Ovary (tissue), 9 donors: ENCODE results near the gene MAL. TPM values are rescaled to one million over a fixed set of nuclear protein-coding genes. Genes with fewer than 3 reads are reported as not detected.

Source experiments
- DNase-seq, 5 donors: peaks; one replicate each; pipeline ENCODE4 v3.0.0-alpha.2; 2019 to 2020
- H3K27ac ChIP-seq, 2 donors: fragments of 200-600 bp; one replicate each; pipeline versions ENCODE4 v1.5.1 to v1.8.0; 2019 to 2022
- H3K27me3 ChIP-seq: fragments of 200-600 bp; one replicate; pipeline ENCODE4 v1.8.0; 2022
- H3K36me3 ChIP-seq: fragments of 200-600 bp; sonication (generic); one replicate; pipeline ENCODE4 v1.5.1; 2019
- H3K4me1 ChIP-seq: one replicate; pipeline ENCODE4 v1.8.1; 2013; ENCODE audit warnings: mild to moderate bottlenecking, moderate library complexity; ENCODE audit not compliant: insufficient read depth
- H3K4me3 ChIP-seq: fragments of 200-600 bp; sonication (generic); one replicate; pipeline ENCODE4 v1.5.1; 2017
- H3K9me3 ChIP-seq, 2 donors: fragments of 200-600 bp in 1 of 2; sonication (generic) in 1 of 2; one replicate each; pipeline versions ENCODE4 v1.5.1 to v1.8.1; 2013 to 2019; ENCODE audit warnings: mild to moderate bottlenecking in 1 of 2, moderate library complexity in 1 of 2
- CTCF ChIP-seq, 3 donors: fragments of 450-650 bp in 2 of 3; fragments of 200-600 bp in 1 of 3; IDR thresholded peaks; one replicate each; pipeline versions ENCODE4 v1.5.1 to v1.8.0; 2016 to 2022; ENCODE audit warnings: antibody characterized with exemption in 3 of 3, mild to moderate bottlenecking in 1 of 3
- EP300 ChIP-seq: sonication (generic); formaldehyde crosslinking; IDR thresholded peaks from one replicate; pipeline ENCODE4 v1.6.1; 2017; ENCODE audit warnings: antibody characterized with exemption
- POLR2A ChIP-seq: fragments of 450-650 bp; IDR thresholded peaks from one replicate; pipeline ENCODE4 v1.6.1; 2017; ENCODE audit warnings: antibody characterized with exemption, mild to moderate bottlenecking, moderate library complexity
- WGBS, 3 donors: extraction: QIAGEN DNeasy Blood & Tissue Kit in 1 of 3; methylation state at CpG; one replicate each; pipeline versions ENCODE4 v1.1.5 to v1.1.7; 2013 to 2017; 5-methylcytosine and 5-hydroxymethylcytosine counted together
- intact Hi-C, 4 donors: fragments of 100-400 bp; cut with DNase I; formaldehyde crosslinking; loops; one replicate each; pipeline versions ENCODE4 v1.11.0 to v1.15.1; 2022 to 2023
- polyA plus RNA-seq, 2 donors: library from polyadenylated mRNA; stranded (reverse); fragments of 200-250 nt in 1 of 2; fragments of 350-450 nt in 1 of 2; fragmentation: Illumina TruSeq in 1 of 2; extraction: RNeasy Lipid Tissue Mini Kit (QIAGEN cat#74804) in 1 of 2; gene quantifications; one replicate each; pipeline ENCODE4 v1.2.3, GENCODE V29; 2013 to 2014
- total RNA-seq, 7 donors: library from RNA; depleted of rRNA in 2 of 7; stranded (reverse); fragments of >200 nt in 2 of 7; fragmentation: NEBNext Ultra II Directional in 3 of 7; extraction: Animal tissue kit (Norgen Biotek cat#: 25700) in 3 of 7; gene quantifications; one replicate each; pipeline versions ENCODE4 v1.1.0 to v1.2.4, GENCODE V29; 2016 to 2023
- donor health status: DM: no; HTN: no; CAD: no; lungs with moderate emphysema.
- donor health status: DM: no; HTN: no; CAD: no.
- donor health status: Bipolar disorder and iron deficiency.
- donor health status: DM: yes; HTN: yes; CAD: no.
- donor health status: DM: no; HTN: no; CAD: no.
- donor health status: DM: yes; HTN: yes; CAD: no.

Gene MAL
- total and polyA plus RNA-seq, 9 donors = 0.45 to 4.7 (median 1.6) TPM; not detected in 2

GRCh38 chr2:95057535-95058370, 32.2 kb downstream of the MAL start:
- Histone ChIP-seq H3K27ac (no peak overlapping the region), H3K27me3 (no peaks in the 10 kb centered on the region), H3K9me3 (no peaks in the 10 kb centered on the region), H3K4me3 (no peak overlapping the region), H3K36me3 (no peaks in the 10 kb centered on the region), H3K4me1 (no peaks in the 10 kb centered on the region)
- no peak for DNase-seq
- intact Hi-C loops = no loop called here
- 72 to 79% (median 76%) methylated on average over 28 of the region's 28 CpGs for WGBS, 3 donors
- TF ChIP-seq EP300 = no peak
- TF ChIP-seq CTCF (IDR thresholded peaks at IDR 0.05) = no peak
- no peak for TF ChIP-seq POLR2A

GRCh38 chr2:95058466-95058988, 33.0 kb downstream of the MAL start:
- TF ChIP-seq CTCF (IDR thresholded peaks at IDR 0.05) = no peak
- no peak for TF ChIP-seq EP300
- TF ChIP-seq POLR2A = no peak
- Histone ChIP-seq H3K36me3 (no peaks in the 10 kb centered on the region), H3K4me3 (no peak overlapping the region), H3K27ac (no peak overlapping the region), H3K9me3 (no peaks in the 10 kb centered on the region), H3K4me1 (no peaks in the 10 kb centered on the region), H3K27me3 (no peaks in the 10 kb centered on the region)
- no peak for DNase-seq
- intact Hi-C loops = no loop called here
- WGBS, 3 donors = 52 to 67% (median 56%) methylated on average over 9 of the region's 9 CpGs

GRCh38 chr2:95058989-95059641, 33.6 kb downstream of the MAL start:
- H3K27ac ChIP-seq = no peak overlapping the region
- DNase-seq = no peak
- intact Hi-C loops = no loop called here
- no peaks in the 10 kb centered on the region for H3K4me1 ChIP-seq
- no peaks in the 10 kb centered on the region for H3K9me3 ChIP-seq
- no peaks in the 10 kb centered on the region for H3K36me3 ChIP-seq
- no peaks in the 10 kb centered on the region for H3K27me3 ChIP-seq
- H3K4me3 ChIP-seq = no peak overlapping the region
- 45 to 59% (median 46%) methylated on average over 11 of the region's 11 CpGs for WGBS, 3 donors
- TF ChIP-seq CTCF (IDR thresholded peaks at IDR 0.05) = no peak
- TF ChIP-seq POLR2A = no peak
- TF ChIP-seq EP300 = no peak

GRCh38 chr2:95059656-95060370, 34.3 kb downstream of the MAL start:
- 75 to 83% (median 83%) methylated on average over 12 of the region's 12 CpGs for WGBS, 3 donors
- Histone ChIP-seq H3K36me3 (no peaks in the 10 kb centered on the region), H3K4me3 (no peak overlapping the region), H3K27me3 (no peaks in the 10 kb centered on the region), H3K27ac (no peak overlapping the region), H3K9me3 (no peaks in the 10 kb centered on the region), H3K4me1 (no peaks in the 10 kb centered on the region)
- TF ChIP-seq POLR2A (no peak), EP300 (no peak), CTCF (IDR thresholded peaks at IDR 0.05) (no peak)
- intact Hi-C loops = no loop called here
- no peak for DNase-seq
